ENCODE data around the gene INTS11.

INTS11 gene

GRCh38 chr1:1340185-1340584, 15.7 kb upstream of the INTS11 start:
- H3K27me3 ChIP-seq, result no peaks in the 10 kb centered on the region
- H3K27ac ChIP-seq, result no peak overlapping the region
- no peaks in the 10 kb centered on the region for H3K9me3 ChIP-seq
- no peak for DNase-seq
- TF ChIP-seq CTCF (IDR thresholded peaks at IDR 0.05), result no peak
- H3K4me1 ChIP-seq, result peaks cover 0 to 16% (median 3%) of the 10 kb centered on the region in 4 donors
- no peak overlapping the region for H3K4me3 ChIP-seq
- intact Hi-C loops (cut with DNase I; ENCODE audit: low total_unique reads), result no loop called here
- peaks cover 15 to 71% (median 61%) of the 10 kb centered on the region in 3 donors for H3K36me3 ChIP-seq

- DNase-seq, result no peak
- intact Hi-C loops (cut with DNase I; ENCODE audit: low total_unique reads), result no loop called here
- Histone ChIP-seq H3K4me1 (peaks cover 0 to 6% (median 0%) of the 10 kb centered on the region in 4 donors), H3K36me3 (peaks cover 15 to 71% (median 61%) of the 10 kb centered on the region in 3 donors), H3K9me3 (no peaks in the 10 kb centered on the region), H3K27ac (no peak overlapping the region), H3K4me3 (no peak overlapping the region), H3K27me3 (no peaks in the 10 kb centered on the region)
- TF ChIP-seq CTCF (IDR thresholded peaks at IDR 0.05), result no peak
Observed at GRCh38 chr1:1338278-1338677, 13.8 kb upstream of the INTS11 start.

GRCh38 chr1:1337793-1338147, 13.3 kb upstream of the INTS11 start:
- Histone ChIP-seq H3K9me3 (no peaks in the 10 kb centered on the region), H3K27me3 (no peaks in the 10 kb centered on the region), H3K4me1 (peaks cover 0 to 11% (median 0%) of the 10 kb centered on the region in 4 donors), H3K4me3 (no peak overlapping the region), H3K27ac (no peak overlapping the region), H3K36me3 (peaks cover 15 to 71% (median 61%) of the 10 kb centered on the region in 3 donors)
- intact Hi-C loops (cut with DNase I; ENCODE audit: low total_unique reads), result no loop called here
- DNase-seq, result no peak
- no peak for TF ChIP-seq CTCF (IDR thresholded peaks at IDR 0.05)

GRCh38 chr1:1336931-1337792, 12.7 kb upstream of the INTS11 start:
- Histone ChIP-seq H3K4me3 (no peak overlapping the region), H3K27ac (no peak overlapping the region), H3K9me3 (no peaks in the 10 kb centered on the region), H3K36me3 (peaks cover 15 to 70% (median 61%) of the 10 kb centered on the region in 3 donors), H3K4me1 (peaks cover 0 to 16% (median 0%) of the 10 kb centered on the region in 4 donors), H3K27me3 (no peaks in the 10 kb centered on the region)
- TF ChIP-seq CTCF (IDR thresholded peaks at IDR 0.05), result no peak
- intact Hi-C loops (cut with DNase I; ENCODE audit: low total_unique reads), result no loop called here
- DNase-seq, result no peak

GRCh38 chr1:1336446-1336845, 12.0 kb upstream of the INTS11 start:
- Histone ChIP-seq H3K27ac (no peak overlapping the region), H3K4me1 (peaks cover 0 to 22% (median 0%) of the 10 kb centered on the region in 4 donors), H3K27me3 (no peaks in the 10 kb centered on the region), H3K4me3 (no peak overlapping the region), H3K9me3 (no peaks in the 10 kb centered on the region), H3K36me3 (peaks cover 15 to 63% (median 56%) of the 10 kb centered on the region in 3 donors)
- no peak for DNase-seq
- no peak for TF ChIP-seq CTCF (IDR thresholded peaks at IDR 0.05)
- intact Hi-C loops (cut with DNase I; ENCODE audit: low total_unique reads), result no loop called here
